Muscle of leg (tissue), 11 donors: ENCODE results near the gene RHBDD1. TPM values are rescaled to one million over a fixed set of nuclear protein-coding genes. Genes with fewer than 3 reads are reported as not detected.
A peak's percentile ranks its signal among the peaks of the same experiment; 100 is the strongest.

Source experiments
- DNase-seq: peaks from one replicate; pipeline ENCODE4 v3.0.0; 2013
- H3K27ac ChIP-seq: one replicate; pipeline ENCODE4 v1.5.1; 2013; ENCODE audit warnings: mild to moderate bottlenecking, low read length, control low read depth
- H3K27me3 ChIP-seq: one replicate; pipeline ENCODE4 v1.6.1; 2013; ENCODE audit warnings: low read length; ENCODE audit not compliant: control insufficient read depth, insufficient read depth
- H3K36me3 ChIP-seq: one replicate; pipeline ENCODE4 v1.6.1; 2013; ENCODE audit warnings: low read length; ENCODE audit not compliant: control insufficient read depth, insufficient read depth
- H3K4me1 ChIP-seq: one replicate; pipeline ENCODE4 v1.6.1; 2013; ENCODE audit warnings: low read length; ENCODE audit not compliant: control insufficient read depth, insufficient read depth
- H3K4me3 ChIP-seq: one replicate; pipeline ENCODE4 v1.5.1; 2013; ENCODE audit warnings: low read length, control low read depth
- H3K9me3 ChIP-seq: replicated peaks from 2 replicates; pipeline ENCODE4 v1.6.1; 2013; ENCODE audit warnings: low read depth, low read length; ENCODE audit not compliant: control insufficient read depth
- WGBS: methylation state at CpG from one replicate; pipeline ENCODE4 v1.1.5; 2013; ENCODE audit warnings: missing lambda C conversion rate; ENCODE audit not compliant: insufficient coverage; 5-methylcytosine and 5-hydroxymethylcytosine counted together
- polyA plus RNA-seq, 8 donors: library from polyadenylated mRNA; unstranded; fragments of 120-200 nt; gene quantifications; one replicate each; pipeline versions ENCODE4 v1.2.1 to v1.2.3, GENCODE V29; 2013; ENCODE audit warnings: inconsistent platforms in 1 of 8, low replicate concordance in 1 of 8; ENCODE audit not compliant: insufficient read length in 8 of 8, insufficient read depth in 1 of 8
- total RNA-seq: library from RNA; stranded (reverse); fragments of 120-200 nt; gene quantifications from one replicate; pipeline ENCODE4 v1.2.4, GENCODE V29; 2013

Gene RHBDD1
- total and polyA plus RNA-seq, 9 donors = 9.3 to 27.6 (median 15.2) TPM

DNA sequence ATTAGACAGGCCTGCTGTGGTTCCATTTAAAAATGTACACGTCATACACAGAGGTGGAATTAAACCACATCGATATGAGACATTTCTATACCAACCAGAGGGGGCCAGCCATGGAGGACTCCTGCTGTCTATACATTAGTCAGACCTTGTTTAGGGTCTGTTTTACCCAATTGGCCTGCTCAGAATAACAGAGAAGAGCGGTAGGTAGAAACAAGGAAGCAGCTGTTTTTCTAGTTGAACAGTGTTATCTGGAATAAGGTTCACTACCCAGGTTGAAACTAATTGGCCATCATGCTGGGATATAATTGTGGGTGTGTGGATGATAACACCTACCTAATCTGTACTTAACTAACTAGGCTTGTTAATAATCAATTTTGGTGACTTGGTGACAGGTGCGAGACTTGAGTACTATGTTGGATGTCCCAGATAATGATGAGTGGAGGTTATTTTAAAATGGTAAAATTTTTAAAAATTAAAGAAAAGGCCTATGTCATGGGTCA, 47.5 kb downstream of the RHBDD1 start:
- no peaks in the 10 kb centered on the region for H3K36me3 ChIP-seq
- H3K9me3 ChIP-seq = no peaks in the 10 kb centered on the region
- no CpG with 5 or more reads among the region's 4 CpGs for WGBS

DNA sequence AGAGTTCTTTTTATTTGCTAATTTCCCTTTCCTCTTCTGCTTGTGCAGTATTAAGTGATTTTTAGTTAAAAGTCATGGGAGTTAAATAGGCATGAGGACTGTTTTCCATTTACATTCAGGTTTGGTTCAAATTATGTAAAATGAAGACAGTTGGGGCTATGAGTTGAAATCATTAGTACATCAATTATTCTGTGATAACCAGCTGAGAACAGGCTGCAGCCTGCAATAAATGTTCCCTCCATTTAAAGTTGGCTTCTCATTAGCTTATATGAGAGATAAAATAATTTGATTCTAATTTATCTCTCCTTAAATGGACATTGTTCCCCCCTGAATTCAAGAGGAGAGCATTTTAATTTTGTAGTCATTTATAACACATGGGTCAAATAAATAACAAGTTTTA, 48.3 kb downstream of the RHBDD1 start:
- Histone ChIP-seq H3K4me3 (no peak overlapping the region), H3K36me3 (no peaks in the 10 kb centered on the region), H3K27ac (no peak overlapping the region), H3K9me3 (no peaks in the 10 kb centered on the region), H3K27me3 (no peaks in the 10 kb centered on the region), H3K4me1 (no peaks in the 10 kb centered on the region)
- DNase-seq = no peak

More for the DNA sequence above, 47.5 kb downstream of the RHBDD1 start:
- H3K4me1 ChIP-seq = no peaks in the 10 kb centered on the region
- H3K27ac ChIP-seq = no peak overlapping the region
- no peak overlapping the region for H3K4me3 ChIP-seq
- H3K27me3 ChIP-seq = no peaks in the 10 kb centered on the region
- no peak for DNase-seq

DNA sequence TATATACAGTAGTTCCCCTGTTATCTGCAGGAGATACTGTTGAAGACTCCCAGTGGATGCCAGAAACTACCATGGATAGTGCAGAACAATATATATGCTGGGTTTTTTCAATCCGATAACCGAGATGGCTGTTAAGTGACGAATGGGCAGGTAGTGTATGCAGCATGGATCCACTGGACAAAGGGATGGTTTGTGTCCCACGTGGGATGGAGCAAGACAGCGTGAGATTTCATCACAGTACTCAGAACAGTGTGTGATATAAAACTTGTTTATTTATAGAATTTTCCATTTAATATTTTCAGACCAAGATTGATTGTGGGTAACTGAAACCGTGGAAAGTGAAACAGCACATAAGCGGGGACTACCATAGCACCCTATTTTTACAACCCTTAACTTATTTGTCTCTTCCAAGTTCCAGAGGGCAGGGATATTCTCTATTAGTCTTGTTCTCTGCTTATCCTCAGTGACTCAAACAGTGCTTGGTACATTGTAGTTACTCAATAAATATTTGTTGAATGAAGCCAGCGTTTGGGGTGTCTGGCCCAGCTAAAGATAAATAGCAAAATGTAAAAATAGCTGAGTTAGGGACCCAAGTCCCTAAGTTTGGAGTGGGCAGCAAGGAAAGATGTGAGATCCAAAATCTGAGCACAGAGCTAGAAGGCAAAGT, 50.0 kb downstream of the RHBDD1 start:
- no peak overlapping the region for H3K27ac ChIP-seq
- no peaks in the 10 kb centered on the region for H3K4me1 ChIP-seq
- H3K27me3 ChIP-seq = no peaks in the 10 kb centered on the region
- no peaks in the 10 kb centered on the region for H3K36me3 ChIP-seq
- H3K9me3 ChIP-seq = no peaks in the 10 kb centered on the region
- WGBS = 96% methylated on average over 3 of the region's 8 CpGs
- H3K4me3 ChIP-seq = no peak overlapping the region
- no peak for DNase-seq

DNA sequence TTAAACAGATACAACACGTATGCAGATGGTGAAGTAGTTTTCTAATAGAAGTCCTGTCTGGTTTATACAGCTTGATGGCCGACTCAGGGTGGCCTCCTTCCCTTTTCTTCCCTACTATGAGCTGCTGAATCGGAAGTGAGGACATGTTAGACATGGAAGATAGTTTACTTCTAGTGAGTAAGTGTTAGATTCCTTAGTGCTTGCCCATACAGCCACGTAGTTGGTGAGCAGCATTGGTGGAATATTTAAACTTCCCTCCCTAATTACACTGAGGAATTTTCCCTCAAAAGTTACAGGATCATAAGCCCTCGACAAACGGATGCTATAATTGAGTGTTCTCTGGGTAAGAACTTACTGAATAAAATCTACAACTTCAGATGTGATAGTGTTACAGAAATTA, 52.1 kb downstream of the RHBDD1 start:
- WGBS = no CpG with 5 or more reads among the region's 6 CpGs
- Histone ChIP-seq H3K27ac (no peak overlapping the region), H3K9me3 (no peaks in the 10 kb centered on the region), H3K27me3 (no peaks in the 10 kb centered on the region), H3K4me1 (no peaks in the 10 kb centered on the region), H3K4me3 (no peak overlapping the region), H3K36me3 (no peaks in the 10 kb centered on the region)
- no peak for DNase-seq

DNA sequence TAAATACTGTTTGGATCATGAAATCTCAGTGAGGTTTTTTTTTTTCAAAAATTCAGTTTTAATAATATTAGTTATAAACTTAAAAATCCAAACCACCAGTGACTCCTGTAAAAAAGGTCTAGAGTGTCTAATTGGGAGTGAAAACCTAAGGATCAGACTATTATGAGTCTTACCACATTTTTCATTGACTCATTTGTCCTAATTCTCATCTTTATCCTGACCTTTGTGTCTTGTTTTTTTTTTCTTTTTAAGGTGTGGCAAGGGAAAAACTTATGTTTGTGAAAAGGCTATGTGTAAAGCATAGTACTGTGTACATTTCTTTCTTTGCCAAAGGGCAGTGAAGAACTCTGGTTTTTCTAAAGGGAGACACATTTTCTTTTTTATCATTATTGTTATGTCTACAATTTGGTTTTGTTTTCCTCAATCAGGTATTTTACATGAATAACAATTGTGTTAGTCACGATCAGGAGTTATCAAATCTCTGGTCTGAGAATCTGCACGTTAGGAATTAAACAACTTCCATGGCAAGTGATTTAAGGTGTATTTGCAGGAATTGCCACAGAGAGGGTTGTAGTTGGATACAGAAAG, 52.6 kb downstream of the RHBDD1 start:
- WGBS = 100% methylated on average over 1 of the region's 2 CpGs
- Histone ChIP-seq H3K4me1 (no peaks in the 10 kb centered on the region), H3K4me3 (no peak overlapping the region), H3K27ac (no peak overlapping the region), H3K36me3 (no peaks in the 10 kb centered on the region), H3K27me3 (no peaks in the 10 kb centered on the region), H3K9me3 (no peaks in the 10 kb centered on the region)
- no peak for DNase-seq

DNA sequence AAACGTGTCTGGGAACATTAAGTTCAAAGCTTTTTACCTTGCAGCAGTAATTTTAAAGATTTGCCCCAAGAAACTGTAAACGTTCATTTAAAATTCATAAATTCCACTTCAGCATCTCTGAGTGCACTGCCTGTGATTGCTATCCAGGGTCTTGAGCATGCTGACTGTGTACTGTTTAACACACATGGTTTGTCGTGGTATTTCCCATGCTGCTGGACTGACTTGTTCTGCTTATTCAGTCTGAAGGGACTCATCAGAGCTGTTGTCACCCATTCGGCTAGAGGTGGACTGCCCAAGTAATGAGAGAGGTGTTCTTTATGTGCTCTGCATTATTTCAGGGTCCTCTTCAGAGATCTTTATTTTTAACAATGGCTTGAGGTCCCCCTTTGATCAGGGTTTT, 53.1 kb downstream of the RHBDD1 start:
- H3K9me3 ChIP-seq = no peaks in the 10 kb centered on the region

DNA sequence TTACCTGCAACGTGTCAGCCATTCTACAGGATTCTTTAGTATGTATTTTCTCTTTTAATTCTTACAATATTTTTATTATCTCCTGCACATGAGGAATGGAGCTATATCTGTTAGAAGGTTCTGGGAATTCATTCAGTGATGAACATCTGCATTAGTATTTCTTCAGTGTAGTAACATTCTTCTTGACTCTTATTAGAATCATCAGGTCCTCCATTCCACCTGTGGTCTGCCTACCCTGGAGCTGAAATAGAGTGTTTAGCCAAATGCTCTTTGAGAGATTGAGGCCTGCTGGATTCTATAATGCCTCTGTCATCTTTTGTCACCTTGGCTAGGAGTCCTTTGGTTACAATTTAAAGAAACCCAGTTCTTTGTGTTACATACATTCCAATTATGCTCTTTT, 54.4 kb downstream of the RHBDD1 start:
- WGBS = no CpG with 5 or more reads among the region's 1 CpG
- no peak for DNase-seq
- no peaks in the 10 kb centered on the region for H3K4me1 ChIP-seq
- no peaks in the 10 kb centered on the region for H3K36me3 ChIP-seq
- H3K27ac ChIP-seq = no peak overlapping the region
- no peaks in the 10 kb centered on the region for H3K9me3 ChIP-seq
- H3K4me3 ChIP-seq = no peak overlapping the region
- H3K27me3 ChIP-seq = no peaks in the 10 kb centered on the region

More for the DNA sequence above, 53.1 kb downstream of the RHBDD1 start:
- no peaks in the 10 kb centered on the region for H3K36me3 ChIP-seq
- DNase-seq = no peak
- H3K27me3 ChIP-seq = no peaks in the 10 kb centered on the region
- no peaks in the 10 kb centered on the region for H3K4me1 ChIP-seq
- no peak overlapping the region for H3K4me3 ChIP-seq
- H3K27ac ChIP-seq = no peak overlapping the region
- WGBS = 68% methylated on average over 2 of the region's 4 CpGs

DNA sequence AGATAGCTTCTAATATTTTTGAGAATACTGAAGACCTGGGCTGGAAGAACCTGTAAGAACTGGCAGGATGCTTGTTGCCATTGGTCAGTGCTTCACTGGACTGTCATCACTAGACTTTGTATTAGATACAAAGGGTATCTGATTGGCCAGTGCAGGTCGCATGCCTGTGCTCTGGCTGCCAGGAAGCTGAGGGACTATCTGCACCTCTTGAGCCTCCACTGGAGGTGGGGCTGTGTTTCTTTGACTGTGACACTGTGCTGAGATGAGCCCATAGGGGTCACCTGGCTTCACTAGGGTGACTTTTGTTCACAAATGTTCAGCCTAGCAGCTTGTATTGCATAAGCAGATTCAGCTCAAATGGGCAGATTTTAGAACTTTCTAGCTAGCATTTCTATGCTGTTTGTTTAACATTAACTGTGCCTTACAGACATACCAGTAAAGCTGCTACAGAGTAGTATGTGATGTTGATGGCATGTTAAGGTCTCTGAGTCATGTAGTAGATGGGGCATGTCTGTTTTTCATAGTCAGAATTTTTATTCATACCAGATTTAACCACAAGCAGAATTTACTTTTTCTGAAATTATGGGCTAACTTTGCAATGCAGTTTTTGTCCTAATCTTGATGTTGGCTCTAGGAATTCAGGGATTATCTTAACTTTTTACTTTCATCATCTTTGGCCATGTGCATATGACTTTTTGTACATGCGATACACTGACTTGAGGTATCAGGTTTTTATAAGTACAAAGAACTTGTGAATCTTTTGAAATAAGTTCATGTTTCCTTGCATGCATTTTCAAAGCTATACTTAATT, 56.1 kb downstream of the RHBDD1 start:
- Histone ChIP-seq H3K27me3 (no peaks in the 10 kb centered on the region), H3K27ac (no peak overlapping the region), H3K4me3 (no peak overlapping the region), H3K4me1 (no peaks in the 10 kb centered on the region), H3K36me3 (no peaks in the 10 kb centered on the region), H3K9me3 (no peaks in the 10 kb centered on the region)
- WGBS = no CpG with 5 or more reads among the region's 2 CpGs
- DNase-seq = no peak

DNA sequence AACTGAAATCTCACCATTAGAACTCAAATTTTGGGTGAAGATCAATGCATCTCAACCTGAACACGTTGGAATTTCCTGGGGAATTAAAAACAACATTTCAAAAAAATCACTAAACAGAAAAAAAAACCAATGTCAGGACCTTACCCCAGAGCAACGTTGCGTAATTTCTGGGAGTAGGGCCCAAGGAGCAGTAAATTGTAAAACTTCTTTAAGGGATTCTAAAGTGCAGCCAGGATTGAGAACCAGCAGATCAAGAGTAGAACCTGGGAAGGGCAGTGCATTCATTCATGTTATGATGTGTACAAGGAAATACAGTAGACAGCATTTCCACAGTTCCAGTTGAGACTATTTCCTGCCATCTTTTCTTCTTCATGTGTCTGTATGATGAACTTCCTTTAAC, 56.9 kb downstream of the RHBDD1 start:
- Histone ChIP-seq H3K9me3 (no peaks in the 10 kb centered on the region), H3K4me3 (no peak overlapping the region), H3K27ac (no peak overlapping the region), H3K36me3 (peaks cover 2% of the 10 kb centered on the region), H3K4me1 (no peaks in the 10 kb centered on the region), H3K27me3 (no peaks in the 10 kb centered on the region)
- 69% methylated on average over 2 of the region's 3 CpGs for WGBS
- no peak for DNase-seq

DNA sequence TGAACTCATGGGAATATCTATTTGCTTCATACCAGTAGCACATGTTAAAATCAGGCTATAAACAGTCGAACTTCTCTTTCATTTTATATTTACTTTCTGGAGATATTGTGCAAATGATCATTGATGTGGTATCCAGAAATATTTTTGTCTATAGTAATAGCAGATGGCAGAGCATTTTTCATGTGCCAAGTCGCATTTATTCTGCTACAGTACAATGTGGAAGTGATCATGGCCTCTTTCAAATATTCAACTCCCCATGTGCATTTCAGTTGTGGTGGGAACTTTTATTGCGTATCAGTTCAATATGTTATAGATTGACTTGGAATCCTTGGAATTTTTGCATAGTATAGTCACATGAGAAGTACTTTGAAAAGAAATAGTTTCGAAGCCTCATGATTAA, 57.4 kb downstream of the RHBDD1 start:
- no CpG with 5 or more reads among the region's 4 CpGs for WGBS

More for the DNA sequence above, 57.4 kb downstream of the RHBDD1 start:
- DNase-seq = peak; percentile 11
- Histone ChIP-seq H3K27me3 (no peaks in the 10 kb centered on the region), H3K4me1 (no peaks in the 10 kb centered on the region), H3K9me3 (no peaks in the 10 kb centered on the region), H3K36me3 (peaks cover 2% of the 10 kb centered on the region), H3K27ac (no peak overlapping the region), H3K4me3 (no peak overlapping the region)
